Activated CD4-positive, alpha-beta T cell treated with anti-CD3 and anti-CD28 coated beads, Interleukin-2, amount 10 ng/mL, durations not matched to agents 7 days and 5 days (primary cell): Measurements from ENCODE around the gene LRRC15. TPM values are rescaled to one million over a fixed set of nuclear protein-coding genes. Genes with fewer than 3 reads are reported as not detected.

Experiments used
- CTCF ChIA-PET: fragments of 350-600 bp; sonication (Branson Sonifier 250); formaldehyde crosslinking; loops from one replicate; lab custom pipeline; 2021; ENCODE audit warnings: antibody characterized with exemption; lab: Charles Lee
- POLR2A ChIA-PET: fragments of 350-600 bp; sonication (Branson Sonifier 250); formaldehyde crosslinking; loops from one replicate; lab custom pipeline; 2021; ENCODE audit warnings: antibody characterized with exemption; lab: Charles Lee
- DNase-seq: peaks from one replicate; pipeline ENCODE4 v3.0.0-alpha.2; 2020
- H3K27ac Mint-ChIP-seq: one replicate; pipeline ENCODE4 v1.8.0; 2021; ENCODE audit warnings: mild to moderate bottlenecking, moderate library complexity, mixed read lengths
- H3K27me3 Mint-ChIP-seq: one replicate; pipeline ENCODE4 v1.8.0; 2021; ENCODE audit warnings: mixed read lengths
- H3K36me3 Mint-ChIP-seq: one replicate; pipeline ENCODE4 v1.8.0; 2021; ENCODE audit warnings: low read depth, mixed read lengths
- H3K4me1 Mint-ChIP-seq: one replicate; pipeline ENCODE4 v1.8.0; 2021; ENCODE audit warnings: mixed read lengths
- H3K4me3 Mint-ChIP-seq: one replicate; pipeline ENCODE4 v1.8.0; 2021; ENCODE audit warnings: mild to moderate bottlenecking, moderate library complexity, mixed read lengths
- H3K9me3 Mint-ChIP-seq: one replicate; pipeline ENCODE4 v1.8.0; 2021; ENCODE audit warnings: mixed read lengths
- total RNA-seq, 2 experiments: library from RNA; stranded (reverse); gene quantifications; one replicate each; pipeline ENCODE4 v1.2.3, GENCODE V29; 2021

Gene LRRC15
- total RNA-seq, 2 experiments from 2014 or later, result not detected

DNA sequence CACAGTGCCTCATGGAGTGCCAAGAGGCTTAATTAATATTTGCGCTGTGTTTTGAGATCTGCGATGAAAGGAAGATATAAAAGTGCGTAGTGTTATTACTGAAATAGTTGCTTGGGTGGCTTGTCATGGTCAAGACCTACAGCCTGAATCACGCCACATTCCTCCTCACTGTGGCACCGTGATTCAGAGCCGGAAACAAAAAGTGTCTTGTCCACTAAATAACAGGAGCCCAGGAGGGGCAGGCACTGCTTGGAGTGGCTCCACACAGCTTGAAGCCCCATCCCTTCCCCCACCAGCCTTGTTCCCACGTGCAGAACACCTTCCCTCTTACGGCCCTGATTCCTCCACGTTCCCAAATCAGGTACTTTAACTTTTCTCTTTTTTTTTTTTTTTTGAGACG is 1.2 kb upstream of the LRRC15 start:
- CTCF ChIA-PET, result interaction anchor here (0.7 to 1.0 kb wide), 2 partner anchors 9 to 63 kb away, joined by 3 read pairs; no protein-coding TSS in a partner anchor
- H3K27me3 Mint-ChIP-seq, result peaks cover 30% of the 10 kb centered on the region

DNA sequence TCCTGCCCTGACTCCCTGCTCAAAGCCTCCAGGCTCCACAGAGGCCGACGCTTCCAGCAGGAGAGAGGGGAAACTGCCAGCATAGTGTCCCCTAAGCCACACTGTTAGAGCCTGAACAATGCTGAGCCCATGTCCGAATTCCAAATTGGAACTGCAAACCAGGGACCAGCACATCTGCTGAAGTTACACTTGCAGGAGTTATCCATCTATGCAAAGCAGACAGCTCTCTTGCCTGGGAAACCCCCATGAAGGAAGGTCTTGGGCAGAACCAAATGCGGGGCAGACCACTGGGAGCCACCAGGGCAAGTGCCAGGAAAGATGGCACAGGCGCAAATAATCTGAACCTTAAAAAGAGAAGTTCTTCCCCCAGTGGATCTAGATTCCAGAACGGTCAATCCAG is 625 bp downstream of the LRRC15 start:
- H3K36me3 Mint-ChIP-seq, result no peaks in the 10 kb centered on the region

More for the DNA sequence above, 1.2 kb upstream of the LRRC15 start:
- Mint-ChIP-seq H3K4me1 (no peaks in the 10 kb centered on the region), H3K36me3 (no peaks in the 10 kb centered on the region), H3K27ac (no peak overlapping the region), H3K9me3 (no peaks in the 10 kb centered on the region), H3K4me3 (no peak overlapping the region)
- DNase-seq, result no peak
- POLR2A ChIA-PET, result no interaction called here

DNA sequence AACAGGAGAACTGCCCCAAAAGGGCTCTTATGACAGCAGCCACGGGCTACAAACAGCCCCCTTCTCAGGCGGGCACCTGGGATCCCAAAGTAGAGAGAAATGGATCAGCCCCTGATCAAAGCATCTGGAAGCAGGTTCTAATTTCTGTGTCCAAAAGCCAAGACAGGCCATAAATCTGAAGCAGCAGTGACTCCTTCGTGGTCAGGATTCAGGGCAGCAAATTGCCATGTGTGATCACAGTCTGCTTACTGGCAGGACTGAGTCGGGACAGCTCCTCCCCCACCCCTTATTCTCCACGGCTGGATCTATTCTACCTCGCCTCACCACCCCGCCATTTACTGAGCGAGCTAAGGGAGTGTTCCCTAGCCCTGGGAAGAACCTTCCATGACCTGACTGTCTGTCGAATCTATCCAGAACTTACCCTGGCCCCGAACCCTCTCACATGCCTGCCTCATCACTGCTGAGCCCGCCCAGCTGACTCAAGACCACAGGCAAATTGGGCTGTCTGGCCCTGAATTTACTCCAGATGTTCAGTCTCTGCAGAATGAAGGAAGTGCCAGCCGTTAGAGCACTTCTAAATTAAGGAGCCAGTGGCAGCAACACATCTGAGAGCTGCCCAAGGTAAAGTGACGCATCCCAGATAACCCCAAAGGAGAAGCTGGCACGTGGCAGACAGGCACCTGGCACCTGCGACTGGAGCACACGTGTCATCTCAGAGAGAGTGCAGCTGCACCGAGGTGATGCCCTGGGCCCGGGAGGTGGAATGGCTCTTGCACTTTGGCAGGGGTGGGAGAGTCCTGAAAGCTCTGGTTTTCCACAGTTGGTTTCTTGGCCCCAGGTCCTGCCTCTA is 1.3 kb downstream of the LRRC15 start:
- ChIA-PET POLR2A (no interaction called here), CTCF (interaction anchor here (1.1 to 1.9 kb wide), 2 partner anchors 13 to 29 kb away, joined by 3 to 4 read pairs; no protein-coding TSS in a partner anchor)
- no peaks in the 10 kb centered on the region for H3K4me1 Mint-ChIP-seq
- H3K4me3 Mint-ChIP-seq, result no peak overlapping the region
- H3K27ac Mint-ChIP-seq, result no peak overlapping the region
- DNase-seq, result no peak
- no peaks in the 10 kb centered on the region for H3K36me3 Mint-ChIP-seq
- H3K9me3 Mint-ChIP-seq, result no peaks in the 10 kb centered on the region
- peaks cover 30% of the 10 kb centered on the region for H3K27me3 Mint-ChIP-seq

More for the DNA sequence above, 625 bp downstream of the LRRC15 start:
- no peaks in the 10 kb centered on the region for H3K9me3 Mint-ChIP-seq
- POLR2A ChIA-PET, result no interaction called here
- H3K4me1 Mint-ChIP-seq, result no peaks in the 10 kb centered on the region
- H3K27ac Mint-ChIP-seq, result no peak overlapping the region
- no peak overlapping the region for H3K4me3 Mint-ChIP-seq
- CTCF ChIA-PET, result interaction anchor here (1.9 kb wide), 1 partner anchor 14 kb away, joined by 4 read pairs; no protein-coding TSS in a partner anchor
- H3K27me3 Mint-ChIP-seq, result peaks cover 30% of the 10 kb centered on the region
- DNase-seq, result no peak

DNA sequence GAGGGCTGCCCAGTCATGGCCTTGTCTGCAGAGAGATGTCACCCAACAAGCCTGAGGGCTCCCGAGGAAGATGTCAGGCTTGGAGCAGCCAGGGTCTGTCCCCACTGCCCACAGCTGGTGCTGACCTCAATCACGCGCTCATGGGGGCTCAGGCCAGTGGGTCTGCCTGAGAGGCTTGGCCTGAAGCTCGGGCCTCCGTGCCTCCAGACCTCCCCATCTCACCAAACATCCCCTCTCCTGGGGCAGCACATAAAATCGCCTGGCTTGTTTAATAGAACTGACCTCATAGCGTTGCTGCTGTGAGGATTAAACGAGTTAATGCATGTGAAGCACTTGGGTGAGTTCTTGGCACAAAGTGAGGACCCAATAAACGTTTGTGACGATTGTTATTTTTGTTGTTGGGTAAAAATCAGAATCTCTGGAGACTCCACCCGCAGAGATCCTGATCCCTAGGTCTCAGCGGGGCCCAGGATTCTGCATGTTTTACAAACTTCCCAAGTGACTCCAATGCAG is 3.5 kb downstream of the LRRC15 start:
- H3K36me3 Mint-ChIP-seq, result no peaks in the 10 kb centered on the region
- ChIA-PET CTCF (no interaction called here), POLR2A (no interaction called here)
- no peaks in the 10 kb centered on the region for H3K9me3 Mint-ChIP-seq
- H3K4me3 Mint-ChIP-seq, result no peak overlapping the region
- H3K27me3 Mint-ChIP-seq, result peaks cover 34% of the 10 kb centered on the region
- no peaks in the 10 kb centered on the region for H3K4me1 Mint-ChIP-seq
- no peak for DNase-seq
- no peak overlapping the region for H3K27ac Mint-ChIP-seq

DNA sequence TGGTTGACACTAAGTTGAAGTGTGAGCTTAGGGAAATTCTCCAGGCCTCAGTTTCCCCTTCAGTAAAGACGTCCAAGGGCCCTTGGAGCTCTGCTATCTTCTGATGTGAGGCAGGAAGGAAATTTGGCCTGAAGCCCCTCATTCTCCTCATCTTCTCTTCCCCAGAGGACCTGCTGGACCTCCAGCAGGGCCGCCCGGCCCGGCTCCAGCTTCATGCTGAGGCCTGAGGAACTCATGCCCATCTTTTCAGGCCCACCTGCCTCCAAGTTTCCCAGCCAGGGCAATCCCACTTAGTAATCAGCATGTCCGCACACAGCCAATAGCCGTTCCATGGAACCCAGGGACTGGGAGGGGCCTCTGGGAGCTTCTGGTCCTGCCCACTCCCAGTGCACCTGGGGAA is 4.0 kb downstream of the LRRC15 start:
- no peak for DNase-seq
- Mint-ChIP-seq H3K27me3 (peaks cover 30% of the 10 kb centered on the region), H3K4me3 (no peak overlapping the region), H3K36me3 (no peaks in the 10 kb centered on the region), H3K4me1 (no peaks in the 10 kb centered on the region), H3K9me3 (no peaks in the 10 kb centered on the region), H3K27ac (no peak overlapping the region)
- POLR2A ChIA-PET, result no interaction called here
- CTCF ChIA-PET, result no interaction called here

DNA sequence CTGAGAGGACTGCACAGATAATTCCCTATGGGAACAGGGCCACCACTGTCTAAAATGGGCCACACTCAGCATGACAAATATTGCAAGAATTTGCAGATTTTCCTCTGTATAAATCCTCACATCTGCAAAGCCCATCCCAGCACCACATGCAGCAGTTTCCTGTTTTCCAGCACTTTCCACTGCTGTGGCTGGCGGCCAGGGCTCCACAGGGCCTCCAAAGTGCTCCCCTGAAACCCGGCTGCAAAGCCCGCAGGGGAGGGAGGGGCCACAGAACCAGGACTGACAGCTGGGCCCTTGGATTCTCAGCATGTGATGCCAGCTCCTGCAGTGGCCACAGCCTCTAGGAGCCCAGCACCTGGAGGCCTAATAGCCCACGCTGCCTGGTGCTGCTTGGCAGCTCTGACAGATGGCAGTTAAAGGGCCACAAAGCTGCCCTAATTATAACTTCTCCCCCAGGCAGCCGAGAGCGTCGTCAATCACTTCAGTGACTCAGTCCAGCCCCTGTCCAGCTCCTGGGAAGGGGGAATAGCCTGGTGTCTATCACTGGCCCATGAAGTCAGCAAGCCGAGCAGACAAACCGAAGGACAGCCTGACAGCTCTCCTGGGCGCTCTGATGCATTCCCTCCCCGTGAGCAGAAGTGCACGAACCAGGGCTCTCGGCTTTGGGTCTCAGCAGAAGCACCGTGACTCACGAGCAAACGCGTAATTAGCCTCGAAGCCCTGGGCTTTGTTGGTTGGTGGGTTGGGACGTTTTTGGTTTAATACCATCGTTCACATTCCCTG is 4.7 kb downstream of the LRRC15 start:
- Mint-ChIP-seq H3K27ac (no peak overlapping the region), H3K27me3 (peaks cover 24% of the 10 kb centered on the region), H3K4me1 (no peaks in the 10 kb centered on the region), H3K36me3 (no peaks in the 10 kb centered on the region), H3K4me3 (no peak overlapping the region), H3K9me3 (no peaks in the 10 kb centered on the region)
- ChIA-PET CTCF (interaction anchor here (0.6 kb wide), 1 partner anchor 50 kb away, joined by 3 read pairs; no protein-coding TSS in a partner anchor), POLR2A (no interaction called here)
- no peak for DNase-seq

DNA sequence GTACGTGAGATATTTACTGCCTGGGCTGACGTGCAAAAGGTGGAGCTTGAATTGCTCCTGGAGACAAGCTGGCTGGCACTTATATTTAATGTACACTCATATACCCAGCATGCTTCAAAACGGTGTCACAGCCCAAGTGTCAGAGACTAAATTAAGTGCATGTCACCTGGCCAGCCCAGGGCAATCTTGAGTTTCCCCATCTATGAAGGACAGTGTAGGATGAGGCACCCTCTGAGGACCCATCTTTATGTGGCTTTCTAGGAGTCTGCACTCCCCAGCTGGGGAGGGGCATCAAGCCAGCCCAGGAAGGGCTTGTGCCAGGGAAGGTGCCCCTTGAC is 5.3 kb downstream of the LRRC15 start:
- CTCF ChIA-PET, result interaction anchor here (0.6 kb wide), 1 partner anchor 50 kb away, joined by 3 read pairs; no protein-coding TSS in a partner anchor
- no peaks in the 10 kb centered on the region for H3K36me3 Mint-ChIP-seq
- H3K4me3 Mint-ChIP-seq, result no peak overlapping the region
- no peaks in the 10 kb centered on the region for H3K4me1 Mint-ChIP-seq
- no peak for DNase-seq
- no peaks in the 10 kb centered on the region for H3K9me3 Mint-ChIP-seq
- H3K27ac Mint-ChIP-seq, result no peak overlapping the region
- H3K27me3 Mint-ChIP-seq, result peaks cover 20% of the 10 kb centered on the region
- POLR2A ChIA-PET, result no interaction called here

DNA sequence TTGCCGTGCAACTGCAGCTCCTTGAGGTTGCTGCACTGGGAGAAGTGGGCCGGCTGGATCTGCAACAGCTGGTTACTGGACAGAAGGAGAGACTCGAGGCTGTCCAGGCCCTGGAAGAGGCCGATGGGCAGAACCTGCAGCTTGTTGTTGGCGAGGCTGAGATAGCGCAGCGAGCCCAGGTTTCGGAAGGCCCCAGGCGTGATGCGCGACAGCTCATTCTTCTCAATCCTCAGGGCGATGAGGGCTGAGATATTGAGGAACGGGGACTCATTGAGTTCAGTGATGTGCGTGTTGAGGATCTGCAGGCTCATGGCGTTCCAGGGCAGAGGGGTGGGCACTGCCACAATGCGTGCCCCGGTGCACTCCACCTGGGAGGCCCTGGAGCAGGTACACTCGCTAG is 9.0 kb downstream of the LRRC15 start:
- H3K27ac Mint-ChIP-seq, result no peak overlapping the region
- H3K9me3 Mint-ChIP-seq, result no peaks in the 10 kb centered on the region
- ChIA-PET CTCF (interaction anchor here (0.5 to 0.8 kb wide), 2 partner anchors 45 to 1285 kb away, joined by 3 to 4 read pairs; no protein-coding TSS in a partner anchor), POLR2A (no interaction called here)
- H3K4me1 Mint-ChIP-seq, result no peaks in the 10 kb centered on the region
- H3K27me3 Mint-ChIP-seq, result peaks cover 4% of the 10 kb centered on the region
- H3K36me3 Mint-ChIP-seq, result no peaks in the 10 kb centered on the region
- H3K4me3 Mint-ChIP-seq, result no peak overlapping the region
- DNase-seq, result no peak

DNA sequence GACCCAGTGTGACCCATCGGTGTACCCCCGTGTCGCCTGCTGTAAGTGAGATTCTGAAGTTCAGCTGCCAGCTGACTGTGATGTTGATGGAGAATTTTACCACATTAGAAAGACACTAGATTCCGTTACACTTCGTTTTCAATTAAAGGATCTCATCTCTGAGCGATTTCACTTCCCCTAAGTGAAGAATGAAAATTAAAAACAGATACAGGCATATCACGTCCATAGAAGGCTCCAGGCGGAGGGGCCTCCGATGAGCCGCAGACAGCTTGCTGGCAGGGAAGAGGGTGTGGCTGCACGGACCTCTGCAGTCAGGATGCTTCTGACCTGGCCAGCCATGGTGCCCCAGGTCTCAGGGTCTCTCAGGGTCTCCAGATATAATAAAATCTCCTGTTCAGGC is 11.9 kb downstream of the LRRC15 start:
- no peaks in the 10 kb centered on the region for H3K36me3 Mint-ChIP-seq
- no peak for DNase-seq
- H3K27ac Mint-ChIP-seq, result no peak overlapping the region
- no peaks in the 10 kb centered on the region for H3K4me1 Mint-ChIP-seq
- no peaks in the 10 kb centered on the region for H3K9me3 Mint-ChIP-seq
- no peak overlapping the region for H3K4me3 Mint-ChIP-seq
- ChIA-PET CTCF (interaction anchor here (2.7 kb wide), 1 partner anchor 13 kb away, joined by 12 read pairs; no protein-coding TSS in a partner anchor), POLR2A (no interaction called here)
- H3K27me3 Mint-ChIP-seq, result peaks cover 3% of the 10 kb centered on the region

DNA sequence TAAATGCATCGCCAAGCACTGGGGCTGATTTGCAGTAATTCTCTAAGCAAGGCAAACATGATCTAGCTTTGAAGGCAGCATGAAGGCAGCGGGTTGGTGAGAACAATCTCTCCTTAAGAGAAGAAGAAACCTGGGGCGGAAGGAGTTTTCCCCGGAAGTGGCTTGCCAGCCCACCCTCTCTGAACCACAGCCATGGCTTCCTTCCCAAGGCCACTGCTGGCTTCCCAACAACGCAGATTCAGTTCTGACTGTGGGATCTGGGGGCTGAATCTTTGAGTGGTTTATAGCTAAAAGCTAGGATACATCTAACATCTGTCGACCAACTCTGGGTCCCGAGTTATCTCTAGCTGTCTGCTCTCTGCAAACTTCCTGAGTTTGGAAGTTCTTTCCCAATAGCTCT is 14.2 kb downstream of the LRRC15 start:
- no peaks in the 10 kb centered on the region for H3K9me3 Mint-ChIP-seq
- CTCF ChIA-PET, result interaction anchor here (0.7 to 2.7 kb wide), 5 partner anchors 9 to 56 kb away, joined by 3 to 12 read pairs (median 3); no protein-coding TSS in a partner anchor

DNA sequence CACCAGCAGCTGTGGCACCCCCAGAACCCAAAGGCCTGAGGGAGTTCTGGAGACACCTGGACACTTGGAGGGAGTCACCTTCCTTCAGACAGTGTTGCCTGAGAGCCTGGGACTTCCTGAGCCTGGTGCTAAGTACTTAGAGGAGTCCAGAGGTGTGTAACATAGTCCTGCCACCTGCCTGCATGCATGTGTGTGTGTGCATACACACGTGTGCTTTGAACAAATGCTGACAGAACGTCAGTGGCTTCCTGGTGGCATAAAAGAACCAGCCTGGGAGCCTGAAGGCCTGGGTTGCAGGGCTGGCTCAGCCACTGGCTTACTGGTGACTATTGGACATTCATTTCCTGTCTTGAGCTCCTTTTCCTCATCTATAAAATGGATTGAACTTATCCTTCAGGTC is 15.2 kb downstream of the LRRC15 start:
- Mint-ChIP-seq H3K27ac (no peak overlapping the region), H3K4me3 (no peak overlapping the region), H3K9me3 (no peaks in the 10 kb centered on the region), H3K36me3 (no peaks in the 10 kb centered on the region), H3K4me1 (no peaks in the 10 kb centered on the region), H3K27me3 (no peaks in the 10 kb centered on the region)
- ChIA-PET CTCF (interaction anchor here (0.8 kb wide), 1 partner anchor 21 kb away, joined by 3 read pairs; no protein-coding TSS in a partner anchor), POLR2A (no interaction called here)
- DNase-seq, result no peak

More for the DNA sequence above, 14.2 kb downstream of the LRRC15 start:
- no peaks in the 10 kb centered on the region for H3K27me3 Mint-ChIP-seq
- no peak overlapping the region for H3K27ac Mint-ChIP-seq
- no peak overlapping the region for H3K4me3 Mint-ChIP-seq
- POLR2A ChIA-PET, result no interaction called here
- no peaks in the 10 kb centered on the region for H3K4me1 Mint-ChIP-seq
- no peaks in the 10 kb centered on the region for H3K36me3 Mint-ChIP-seq
- no peak for DNase-seq

DNA sequence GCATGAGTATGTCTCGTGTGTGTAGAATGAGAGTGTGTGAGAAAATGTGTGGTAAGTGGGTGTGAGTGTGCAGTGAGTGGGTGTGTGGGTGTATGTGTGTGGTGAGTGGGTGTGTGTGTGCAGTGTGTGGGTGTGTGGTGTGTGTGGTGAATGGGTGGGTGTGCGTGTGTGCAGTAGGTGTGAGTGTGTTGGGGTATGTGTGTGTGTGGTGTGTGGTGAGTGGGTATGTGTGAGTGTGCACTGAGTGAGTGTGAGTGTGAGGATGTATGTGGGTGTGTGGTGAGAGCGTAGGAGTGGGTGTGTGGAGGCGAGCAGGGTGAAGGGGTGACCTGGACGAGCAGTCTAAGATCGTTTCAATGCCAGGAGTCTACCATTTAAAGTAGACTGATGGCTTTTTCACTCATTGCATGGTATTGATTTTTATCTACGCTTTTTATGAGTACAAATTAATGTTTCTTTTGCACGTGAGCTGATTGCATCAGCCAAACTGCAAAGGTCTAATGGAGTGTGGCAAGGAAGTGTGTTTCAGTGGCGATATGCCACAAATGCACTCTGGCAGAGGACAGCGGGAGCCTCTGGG is 16.8 kb downstream of the LRRC15 start:
- POLR2A ChIA-PET, result no interaction called here
- H3K36me3 Mint-ChIP-seq, result no peaks in the 10 kb centered on the region
- H3K27ac Mint-ChIP-seq, result no peak overlapping the region
- no peak for DNase-seq
- H3K9me3 Mint-ChIP-seq, result no peaks in the 10 kb centered on the region
- no peaks in the 10 kb centered on the region for H3K4me1 Mint-ChIP-seq
- CTCF ChIA-PET, result no interaction called here
- H3K27me3 Mint-ChIP-seq, result no peaks in the 10 kb centered on the region
- H3K4me3 Mint-ChIP-seq, result no peak overlapping the region
